ENCODE measurements around the gene ZNF585A. TPM values are rescaled to one million over a fixed set of nuclear protein-coding genes. Genes with fewer than 3 reads are reported as not detected.
"Not testable (repeated sequence)": the region's sequence is repeated elsewhere in the genome, so short reads cannot be mapped to it uniquely, and the experiment has no call there.

The ZNF585A gene
- polyA plus RNA-seq, 4 donors: 11.7 to 34.9 (median 24.4) TPM

GRCh38 chr19:37197115-37197514 is 24.6 kb upstream of the ZNF585A start:
- Histone ChIP-seq H3K36me3 (ENCODE audit: control insufficient read depth in 3 of 3, insufficient read depth in 2 of 3, low read depth in 1 of 3, low read length in 3 of 3) (peaks cover 12 to 22% (median 14%) of the 10 kb centered on the region in 3 donors), H3K9me3 (ENCODE audit: control insufficient read depth in 2 of 2, insufficient read depth in 1 of 2, low read depth in 1 of 2, low read length in 1 of 2) (peaks cover 2 to 30% of the 10 kb centered on the region in 2 donors)
- not testable (repeated sequence) for H3K27ac ChIP-seq (ENCODE audit: low read depth in 1 of 3, low read length in 2 of 3); DNase-seq; H3K27me3 ChIP-seq (ENCODE audit: control insufficient read depth in 3 of 3, insufficient read depth in 3 of 3, low read length in 3 of 3); H3K4me1 ChIP-seq (ENCODE audit: control insufficient read depth in 3 of 3, insufficient read depth in 2 of 3, low read depth in 1 of 3, low read length in 2 of 3); FAIRE-seq; H3K4me3 ChIP-seq (ENCODE audit: low read depth in 1 of 3, low read length in 3 of 3)
- WGBS, 3 donors: 96 to 98% (median 98%) methylated on average over 5 of the region's 5 CpGs

DNA sequence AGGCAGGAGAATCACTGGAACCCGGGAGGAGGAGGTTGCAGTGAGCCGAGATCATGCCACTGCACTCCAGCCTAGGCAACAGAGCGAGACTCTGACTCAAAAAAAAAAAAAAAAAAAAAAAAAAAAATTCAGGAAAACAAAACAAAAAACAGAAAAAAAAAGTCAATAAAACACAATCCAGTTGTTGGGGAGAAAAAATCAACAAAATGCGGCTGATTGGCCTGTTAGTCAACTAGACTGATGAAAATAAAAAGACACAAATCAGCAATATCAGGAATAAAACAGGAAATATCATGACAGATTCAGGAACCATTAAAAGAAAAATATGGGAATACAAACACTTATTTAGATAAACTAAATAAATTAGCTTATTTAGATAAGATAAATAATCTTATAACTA is 22.8 kb upstream of the ZNF585A start:
- Histone ChIP-seq H3K36me3 (ENCODE audit: control insufficient read depth in 3 of 3, insufficient read depth in 2 of 3, low read depth in 1 of 3, low read length in 3 of 3) (peaks cover 12 to 30% (median 12%) of the 10 kb centered on the region in 3 donors), H3K9me3 (ENCODE audit: control insufficient read depth in 2 of 2, insufficient read depth in 1 of 2, low read depth in 1 of 2, low read length in 1 of 2) (peaks cover 2 to 46% of the 10 kb centered on the region in 2 donors)
- DNase-seq; FAIRE-seq; H3K4me3 ChIP-seq (ENCODE audit: low read depth in 1 of 3, low read length in 3 of 3); H3K27me3 ChIP-seq (ENCODE audit: control insufficient read depth in 3 of 3, insufficient read depth in 3 of 3, low read length in 3 of 3); H3K4me1 ChIP-seq (ENCODE audit: control insufficient read depth in 3 of 3, insufficient read depth in 2 of 3, low read depth in 1 of 3, low read length in 2 of 3); H3K27ac ChIP-seq (ENCODE audit: low read depth in 1 of 3, low read length in 2 of 3): not testable (repeated sequence)
- 97 to 98% (median 97%) methylated on average over 4 of the region's 4 CpGs for WGBS, 3 donors

GRCh38 chr19:37186071-37186470 is 13.6 kb upstream of the ZNF585A start:
- not testable (repeated sequence) for DNase-seq; H3K4me3 ChIP-seq (ENCODE audit: low read depth in 1 of 3, low read length in 3 of 3); H3K4me1 ChIP-seq (ENCODE audit: control insufficient read depth in 3 of 3, insufficient read depth in 2 of 3, low read depth in 1 of 3, low read length in 2 of 3); H3K27me3 ChIP-seq (ENCODE audit: control insufficient read depth in 3 of 3, insufficient read depth in 3 of 3, low read length in 3 of 3); H3K27ac ChIP-seq (ENCODE audit: low read depth in 1 of 3, low read length in 2 of 3); FAIRE-seq
- Histone ChIP-seq H3K36me3 (ENCODE audit: control insufficient read depth in 3 of 3, insufficient read depth in 2 of 3, low read depth in 1 of 3, low read length in 3 of 3) (peaks cover 15 to 17% (median 15%) of the 10 kb centered on the region in 3 donors), H3K9me3 (ENCODE audit: control insufficient read depth in 2 of 2, insufficient read depth in 1 of 2, low read depth in 1 of 2, low read length in 1 of 2) (peaks cover 6 to 54% of the 10 kb centered on the region in 2 donors)
- WGBS, 3 donors: 90 to 94% (median 93%) methylated on average over 4 of the region's 4 CpGs

- Histone ChIP-seq H3K27me3 (ENCODE audit: control insufficient read depth in 3 of 3, insufficient read depth in 3 of 3, low read length in 3 of 3) (no peaks in the 10 kb centered on the region), H3K9me3 (ENCODE audit: control insufficient read depth in 2 of 2, insufficient read depth in 1 of 2, low read depth in 1 of 2, low read length in 1 of 2) (peaks cover 1 to 33% of the 10 kb centered on the region in 2 donors), H3K4me1 (ENCODE audit: control insufficient read depth in 3 of 3, insufficient read depth in 2 of 3, low read depth in 1 of 3, low read length in 2 of 3) (no peaks in the 10 kb centered on the region), H3K36me3 (ENCODE audit: control insufficient read depth in 3 of 3, insufficient read depth in 2 of 3, low read depth in 1 of 3, low read length in 3 of 3) (peaks cover 7 to 21% (median 7%) of the 10 kb centered on the region in 3 donors), H3K4me3 (ENCODE audit: low read depth in 1 of 3, low read length in 3 of 3) (no peak overlapping the region), H3K27ac (ENCODE audit: low read depth in 1 of 3, low read length in 2 of 3) (no peak overlapping the region)
- FAIRE-seq (no peak), DNase-seq (no peak)
- 98 to 100% (median 100%) methylated on average over 1 of the region's 1 CpG for WGBS, 3 donors
These were observed 6.9 kb downstream of the ZNF585A start for GRCh38 chr19:37165635-37166034.

GRCh38 chr19:37160153-37160552 is 12.3 kb downstream of the ZNF585A start:
- WGBS, 3 donors: 94 to 100% (median 97%) methylated on average over 1 of the region's 1 CpG
- FAIRE-seq: no peak
- Histone ChIP-seq H3K27me3 (ENCODE audit: control insufficient read depth in 3 of 3, insufficient read depth in 3 of 3, low read length in 3 of 3) (no peaks in the 10 kb centered on the region), H3K9me3 (ENCODE audit: control insufficient read depth in 2 of 2, insufficient read depth in 1 of 2, low read depth in 1 of 2, low read length in 1 of 2) (peaks cover 0 to 49% of the 10 kb centered on the region in 2 donors), H3K27ac (ENCODE audit: low read depth in 1 of 3, low read length in 2 of 3) (no peak overlapping the region), H3K4me1 (ENCODE audit: control insufficient read depth in 3 of 3, insufficient read depth in 2 of 3, low read depth in 1 of 3, low read length in 2 of 3) (no peaks in the 10 kb centered on the region), H3K36me3 (ENCODE audit: control insufficient read depth in 3 of 3, insufficient read depth in 2 of 3, low read depth in 1 of 3, low read length in 3 of 3) (peaks cover 7 to 17% (median 16%) of the 10 kb centered on the region in 3 donors), H3K4me3 (ENCODE audit: low read depth in 1 of 3, low read length in 3 of 3) (no peak overlapping the region)
- DNase-seq: no peak

- H3K36me3 ChIP-seq (ENCODE audit: control insufficient read depth in 3 of 3, insufficient read depth in 2 of 3, low read depth in 1 of 3, low read length in 3 of 3): peaks cover 0 to 7% (median under 1%) of the 10 kb centered on the region in 3 donors
- H3K27ac ChIP-seq (ENCODE audit: low read depth in 1 of 3, low read length in 2 of 3): no peak overlapping the region
- WGBS, 3 donors: 92 to 97% (median 93%) methylated on average over 3 of the region's 3 CpGs
- no peak overlapping the region for H3K4me3 ChIP-seq (ENCODE audit: low read depth in 1 of 3, low read length in 3 of 3)
- peaks cover 2 to 45% of the 10 kb centered on the region in 2 donors for H3K9me3 ChIP-seq (ENCODE audit: control insufficient read depth in 2 of 2, insufficient read depth in 1 of 2, low read depth in 1 of 2, low read length in 1 of 2)
- H3K27me3 ChIP-seq (ENCODE audit: control insufficient read depth in 3 of 3, insufficient read depth in 3 of 3, low read length in 3 of 3): no peaks in the 10 kb centered on the region
- FAIRE-seq (no peak), DNase-seq (no peak)
- H3K4me1 ChIP-seq (ENCODE audit: control insufficient read depth in 3 of 3, insufficient read depth in 2 of 3, low read depth in 1 of 3, low read length in 2 of 3): no peaks in the 10 kb centered on the region
These were observed 24.3 kb downstream of the ZNF585A start for GRCh38 chr19:37148214-37148613.

- DNase-seq (no peak), FAIRE-seq (no peak)
- Histone ChIP-seq H3K9me3 (ENCODE audit: control insufficient read depth in 2 of 2, insufficient read depth in 1 of 2, low read depth in 1 of 2, low read length in 1 of 2) (peaks cover 2 to 53% of the 10 kb centered on the region in 2 donors), H3K27ac (ENCODE audit: low read depth in 1 of 3, low read length in 2 of 3) (no peak overlapping the region), H3K36me3 (ENCODE audit: control insufficient read depth in 3 of 3, insufficient read depth in 2 of 3, low read depth in 1 of 3, low read length in 3 of 3) (no peaks in the 10 kb centered on the region), H3K4me3 (ENCODE audit: low read depth in 1 of 3, low read length in 3 of 3) (no peak overlapping the region), H3K4me1 (ENCODE audit: control insufficient read depth in 3 of 3, insufficient read depth in 2 of 3, low read depth in 1 of 3, low read length in 2 of 3) (no peaks in the 10 kb centered on the region), H3K27me3 (ENCODE audit: control insufficient read depth in 3 of 3, insufficient read depth in 3 of 3, low read length in 3 of 3) (no peaks in the 10 kb centered on the region)
- WGBS, 3 donors: 4 to 17% (median 7%) methylated on average over 1 of the region's 1 CpG
These were observed 36.4 kb downstream of the ZNF585A start for GRCh38 chr19:37136111-37136510.

DNA sequence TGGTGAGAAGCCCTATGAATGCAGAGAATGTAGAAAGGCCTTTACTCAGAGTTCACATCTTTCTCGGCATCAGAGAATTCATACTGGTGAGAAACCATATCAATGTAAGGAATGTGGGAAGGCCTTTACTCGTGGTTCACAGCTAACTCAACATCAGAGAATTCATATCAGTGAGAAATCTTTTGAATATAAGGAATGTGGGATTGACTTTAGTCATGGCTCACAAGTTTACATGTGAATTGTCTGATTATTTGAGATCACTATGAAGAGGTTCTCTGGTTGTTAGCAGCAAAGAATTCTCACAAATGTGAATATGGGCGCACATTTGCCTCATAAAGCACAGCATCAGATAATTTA is 43.7 kb downstream of the ZNF585A start:
- Histone ChIP-seq H3K27me3 (ENCODE audit: control insufficient read depth in 3 of 3, insufficient read depth in 3 of 3, low read length in 3 of 3) (no peaks in the 10 kb centered on the region), H3K36me3 (ENCODE audit: control insufficient read depth in 3 of 3, insufficient read depth in 2 of 3, low read depth in 1 of 3, low read length in 3 of 3) (peaks cover 0 to 13% (median 5%) of the 10 kb centered on the region in 3 donors), H3K4me1 (ENCODE audit: control insufficient read depth in 3 of 3, insufficient read depth in 2 of 3, low read depth in 1 of 3, low read length in 2 of 3) (no peaks in the 10 kb centered on the region), H3K4me3 (ENCODE audit: low read depth in 1 of 3, low read length in 3 of 3) (no peak overlapping the region), H3K9me3 (ENCODE audit: control insufficient read depth in 2 of 2, insufficient read depth in 1 of 2, low read depth in 1 of 2, low read length in 1 of 2) (peaks cover 6 to 48% of the 10 kb centered on the region in 2 donors), H3K27ac (ENCODE audit: low read depth in 1 of 3, low read length in 2 of 3) (no peak overlapping the region)
- no peak for FAIRE-seq
- 83 to 95% (median 92%) methylated on average over 3 of the region's 3 CpGs for WGBS, 3 donors
- no peak for DNase-seq

Measured in small intestine (tissue), 7 donors.